RWPE1 (cell line): Measurements from ENCODE around the gene ADCYAP1R1.

Source experiments
- CTCF ChIA-PET: fragments of 350-600 bp; sonication (Branson Sonifier 250); formaldehyde crosslinking; extraction: SDS; loops from one replicate; lab custom pipeline; 2021; lab: Yijun Ruan, JAX
- POLR2A ChIA-PET: fragments of 400-600 bp; formaldehyde crosslinking; extraction: SDS; loops from one replicate; lab custom pipeline; 2020; ENCODE audit warnings: antibody characterized with exemption; ENCODE audit not compliant: low non-redundant PET; lab: Yijun Ruan, JAX
- DNase-seq: peaks from one replicate; pipeline ENCODE4 v3.0.0; 2012; ENCODE audit warnings: low spot score
- H3K27ac ChIP-seq: fragments of 450-650 bp; 2 replicates; pipeline ENCODE4 v1.5.1; 2017
- CTCF ChIP-seq: fragments of 450-650 bp; conservative IDR thresholded peaks from 2 replicates; pipeline ENCODE4 v1.5.1; 2017; ENCODE audit warnings: low read depth, mild to moderate bottlenecking

ADCYAP1R1 gene

GRCh38 chr7:31099451-31100444 lies 47.6 kb downstream of the ADCYAP1R1 start:
- no peak for DNase-seq
- ChIA-PET POLR2A (no interaction called here), CTCF (no interaction called here)
- TF ChIP-seq CTCF: no peak
- no peak overlapping the region for H3K27ac ChIP-seq

GRCh38 chr7:31100445-31100844 lies 48.3 kb downstream of the ADCYAP1R1 start:
- ChIA-PET CTCF (interaction anchor here (0.5 kb wide), 1 partner anchor 125 kb away, joined by 3 read pairs; no protein-coding TSS in a partner anchor), POLR2A (no interaction called here)
- no peak overlapping the region for H3K27ac ChIP-seq
- TF ChIP-seq CTCF: no peak
- no peak for DNase-seq

- DNase-seq: no peak
- ChIA-PET POLR2A (no interaction called here), CTCF (interaction anchor here (0.5 kb wide), 1 partner anchor 125 kb away, joined by 3 read pairs; no protein-coding TSS in a partner anchor)
- no peak for TF ChIP-seq CTCF
- no peak overlapping the region for H3K27ac ChIP-seq
These were observed 48.8 kb downstream of the ADCYAP1R1 start for GRCh38 chr7:31100871-31101270.

- TF ChIP-seq CTCF: no peak
- POLR2A ChIA-PET: no interaction called here
- H3K27ac ChIP-seq: no peak overlapping the region
- DNase-seq: no peak
- CTCF ChIA-PET: interaction anchor here (0.7 kb wide), 1 partner anchor 33 kb away, joined by 3 read pairs; no protein-coding TSS in a partner anchor
These were observed 49.4 kb downstream of the ADCYAP1R1 start for GRCh38 chr7:31101544-31101943.

- TF ChIP-seq CTCF: no peak
- no peak for DNase-seq
- no peak overlapping the region for H3K27ac ChIP-seq
- ChIA-PET POLR2A (no interaction called here), CTCF (interaction anchor here (0.7 kb wide), 1 partner anchor 32 kb away, joined by 3 read pairs; no protein-coding TSS in a partner anchor)
These were observed 50.3 kb downstream of the ADCYAP1R1 start for GRCh38 chr7:31102151-31102972.
